Spleen (tissue), 3 donors: Measurements from ENCODE around the gene RGS17.

Experiments used
- POLR2A ChIP-seq, 3 donors: fragments of 450-650 bp; IDR thresholded peaks; one replicate each; pipeline ENCODE4 v1.5.1; 2017; ENCODE audit warnings: antibody characterized with exemption in 3 of 3, mild to moderate bottlenecking in 1 of 3
- POLR2AphosphoS5 ChIP-seq, 3 donors: sonication (generic); formaldehyde crosslinking; IDR thresholded peaks; one replicate each; pipeline ENCODE4 v1.5.1; 2017; ENCODE audit warnings: antibody characterized with exemption in 3 of 3

GRCh38 chr6:153096792-153097191 is 34.3 kb downstream of the RGS17 start:
- TF ChIP-seq POLR2AphosphoS5 (IDR thresholded peaks at IDR 0.05) (no peak), POLR2A (IDR thresholded peaks at IDR 0.05) (no peak)
